NCI-H187 treated with DMSO at 0.1 percent for 48 hours (cell line): ENCODE results near the gene CYB5A.
"Not testable (repeated sequence)": the region's sequence is repeated elsewhere in the genome, so short reads cannot be mapped to it uniquely, and the experiment has no call there.

Experiments
- DNase-seq: peaks from one replicate; lab custom pipeline; 2025; lab: John Stamatoyannopoulos, UW

CYB5A gene

GRCh38 chr18:74294526-74294925 is 2.8 kb upstream of the CYB5A start:
- DNase-seq: no peak

GRCh38 chr18:74292982-74293381 is 1.2 kb upstream of the CYB5A start:
- not testable (repeated sequence) for DNase-seq

- no peak for DNase-seq
These were observed 737 bp upstream of the CYB5A start for GRCh38 chr18:74292541-74292858.

- no peak for DNase-seq
These were observed 342 bp downstream of the CYB5A start for GRCh38 chr18:74291472-74291770.

- no peak for DNase-seq
These were observed 830 bp downstream of the CYB5A start for GRCh38 chr18:74290794-74291471.

GRCh38 chr18:74290021-74290420 is 1.7 kb downstream of the CYB5A start:
- no peak for DNase-seq

GRCh38 chr18:74289137-74289536 is 2.6 kb downstream of the CYB5A start:
- DNase-seq: no peak

GRCh38 chr18:74288730-74289129 is 3.0 kb downstream of the CYB5A start:
- no peak for DNase-seq

GRCh38 chr18:74288041-74288440 is 3.7 kb downstream of the CYB5A start:
- DNase-seq: no peak

- DNase-seq: no peak
These were observed 4.9 kb downstream of the CYB5A start for GRCh38 chr18:74286856-74287255.

- no peak for DNase-seq
These were observed 5.5 kb downstream of the CYB5A start for GRCh38 chr18:74286106-74286855.

GRCh38 chr18:74285583-74285982 is 6.2 kb downstream of the CYB5A start:
- not testable (repeated sequence) for DNase-seq

GRCh38 chr18:74284980-74285355 is 6.8 kb downstream of the CYB5A start:
- DNase-seq: no peak

GRCh38 chr18:74284191-74284979 is 7.4 kb downstream of the CYB5A start:
- no peak for DNase-seq

- no peak for DNase-seq
These were observed 8.1 kb downstream of the CYB5A start for GRCh38 chr18:74283646-74284045.

GRCh38 chr18:74282755-74283554 is 8.8 kb downstream of the CYB5A start:
- DNase-seq: no peak

GRCh38 chr18:74281980-74282754 is 9.6 kb downstream of the CYB5A start:
- no peak for DNase-seq

- DNase-seq: no peak
These were observed 10.5 kb downstream of the CYB5A start for GRCh38 chr18:74281011-74281979.

GRCh38 chr18:74278983-74279382 is 12.8 kb downstream of the CYB5A start:
- DNase-seq: no peak

- DNase-seq: no peak
These were observed 13.7 kb downstream of the CYB5A start for GRCh38 chr18:74278058-74278457.
